IMR-90 (cell line): ENCODE results near the gene RIPOR2. TPM values are rescaled to one million over a fixed set of nuclear protein-coding genes. Genes with fewer than 3 reads are reported as not detected.

Experiments used
- ATAC-seq: fragments of 200-7000 bp; cut with Tn5 transposase; 2 replicates; pipeline ENCODE4 v1.9.1; 2020; ENCODE audit warnings: low read depth, mild to moderate bottlenecking, moderate library complexity
- BruUV-seq: library from RNA; stranded (reverse); fragments of 400-500 nt; replicated peaks from 2 replicates; lab custom pipeline; 2021; lab: Mats Ljungman, UMichigan
- CTCF ChIA-PET: fragments of 300-600 bp; formaldehyde crosslinking; extraction: SDS; loops from one replicate; lab custom pipeline; 2021; ENCODE audit warnings: antibody characterized with exemption; lab: Yijun Ruan, JAX
- POLR2A ChIA-PET: fragments of 300-600 bp; sonication (Branson Sonifier 250); formaldehyde crosslinking; loops from one replicate; lab custom pipeline; 2022; ENCODE audit warnings: antibody characterized with exemption; ENCODE audit not compliant: unreplicated experiment; lab: Charles Lee
- DNase-seq: peaks from one replicate; pipeline ENCODE4 v3.0.0; 2013
- H2AFZ ChIP-seq: replicated peaks from 2 replicates; pipeline ENCODE3; 2013; ENCODE audit warnings: low read length, mild to moderate bottlenecking; ENCODE audit not compliant: poor library complexity
- H2AK5ac ChIP-seq: 2 replicates; pipeline ENCODE4 v1.6.1; 2013; ENCODE audit warnings: low read depth, low read length, inconsistent platforms
- H2AK9ac ChIP-seq: replicated peaks from 2 replicates; pipeline ENCODE3; 2013; ENCODE audit warnings: mild to moderate bottlenecking, low read depth, low read length, moderate library complexity; ENCODE audit not compliant: poor library complexity
- H2BK120ac ChIP-seq: 2 replicates; pipeline ENCODE4 v1.6.1; 2013; ENCODE audit warnings: low read depth, low read length, inconsistent platforms
- H2BK15ac ChIP-seq: 3 replicates; pipeline ENCODE4 v1.6.1; 2013; ENCODE audit warnings: low read depth, low read length, inconsistent platforms
- H2BK20ac ChIP-seq: 2 replicates; pipeline ENCODE4 v1.6.1; 2013; ENCODE audit warnings: low read depth, mild to moderate bottlenecking, inconsistent platforms, low read length, moderate library complexity
- H2BK5ac ChIP-seq: 2 replicates; pipeline ENCODE4 v1.6.1; 2013; ENCODE audit warnings: mild to moderate bottlenecking, low read depth, low read length, inconsistent platforms; ENCODE audit not compliant: poor library complexity, severe bottlenecking
- H3K14ac ChIP-seq: replicated peaks from 2 replicates; pipeline ENCODE4 v1.6.1; 2013; ENCODE audit warnings: low read depth, low read length, inconsistent platforms
- H3K18ac ChIP-seq: 2 replicates; pipeline ENCODE4 v1.6.1; 2013; ENCODE audit warnings: low read depth, low read length, control low read depth
- H3K23ac ChIP-seq: 2 replicates; pipeline ENCODE4 v1.6.1; 2013; ENCODE audit warnings: low read depth, low read length, inconsistent platforms
- H3K27ac ChIP-seq: 2 replicates; pipeline ENCODE4 v1.5.1; 2013; ENCODE audit warnings: mild to moderate bottlenecking, control low read depth, low read length; ENCODE audit not compliant: insufficient read depth
- H3K27me3 ChIP-seq: 2 replicates; pipeline ENCODE4 v1.6.1; 2013; ENCODE audit warnings: low read length; ENCODE audit not compliant: control insufficient read depth, insufficient read depth
- H3K36me3 ChIP-seq: 2 replicates; pipeline ENCODE4 v1.6.1; 2013; ENCODE audit warnings: low read length, mixed read lengths; ENCODE audit not compliant: control insufficient read depth, insufficient read depth
- H3K4ac ChIP-seq: 2 replicates; pipeline ENCODE4 v1.6.1; 2013; ENCODE audit warnings: low read depth, low read length, inconsistent platforms
- H3K4me1 ChIP-seq: 2 replicates; pipeline ENCODE4 v1.6.1; 2013; ENCODE audit warnings: low read length, mixed read lengths; ENCODE audit not compliant: control insufficient read depth, insufficient read depth
- H3K4me2 ChIP-seq: 2 replicates; pipeline ENCODE4 v1.6.1; 2013; ENCODE audit warnings: low read depth, mild to moderate bottlenecking, control low read depth, low read length, moderate library complexity
- H3K4me3 ChIP-seq: 2 replicates; pipeline ENCODE4 v1.5.1; 2013; ENCODE audit warnings: low read depth, mild to moderate bottlenecking, control low read depth, low read length, moderate library complexity; ENCODE audit not compliant: insufficient read depth
- H3K56ac ChIP-seq: 2 replicates; pipeline ENCODE4 v1.6.1; 2013; ENCODE audit warnings: low read length, inconsistent platforms; ENCODE audit not compliant: insufficient read depth; ENCODE audit errors: extremely low read depth
- H3K79me1 ChIP-seq, 2 experiments: 2 replicates each; pipeline ENCODE4 v1.6.1; 2013; ENCODE audit warnings: low read length in 2 of 2, inconsistent platforms in 1 of 2, low read depth in 1 of 2
- H3K9ac ChIP-seq: 2 replicates; pipeline ENCODE4 v1.6.1; 2013; ENCODE audit warnings: low read depth, low read length, control low read depth
- H3K9me1 ChIP-seq: 2 replicates; pipeline ENCODE4 v1.6.1; 2013; ENCODE audit warnings: low read length, inconsistent platforms; ENCODE audit not compliant: insufficient read depth
- H3K9me3 ChIP-seq: 2 replicates; pipeline ENCODE4 v1.6.1; 2013; ENCODE audit warnings: low read length; ENCODE audit not compliant: control insufficient read depth, insufficient read depth
- H4K20me1 ChIP-seq: 2 replicates; pipeline ENCODE4 v1.6.1; 2013; ENCODE audit warnings: low read length, inconsistent platforms; ENCODE audit not compliant: insufficient read depth
- H4K5ac ChIP-seq: 2 replicates; pipeline ENCODE4 v1.6.1; 2013; ENCODE audit warnings: mild to moderate bottlenecking, low read depth, low read length, control low read depth
- H4K8ac ChIP-seq, 2 experiments: 2 replicates each; pipeline ENCODE4 v1.6.1; 2013; ENCODE audit warnings: low read depth in 2 of 2, low read length in 2 of 2, control low read depth in 1 of 2, inconsistent platforms in 1 of 2
- H4K91ac ChIP-seq: 2 replicates; pipeline ENCODE4 v1.6.1; 2013; ENCODE audit warnings: low read depth, low read length, inconsistent platforms; ENCODE audit not compliant: insufficient read depth
- BHLHE40 ChIP-seq: fragments of 150-350 bp; IDR thresholded peaks from 2 replicates; pipeline ENCODE4 v1.6.1; 2016; ENCODE audit warnings: mild to moderate bottlenecking, low read depth, low read length
- CEBPB ChIP-seq: IDR thresholded peaks from 2 replicates; pipeline ENCODE4 v1.6.1; 2012; ENCODE audit warnings: low read depth, low read length, improper control_type of control experiment
- CTCF ChIP-seq: conservative IDR thresholded peaks from 2 replicates; pipeline ENCODE4 v1.5.1; 2012; ENCODE audit warnings: mild to moderate bottlenecking, low read depth, low read length, improper control_type of control experiment
- ELK1 ChIP-seq: fragments of 150-350 bp; IDR thresholded peaks from 2 replicates; pipeline ENCODE4 v1.6.1; 2016; ENCODE audit warnings: low read depth, mild to moderate bottlenecking, low read length, moderate library complexity, borderline replicate concordance
- FOS ChIP-seq: fragments of 150-350 bp; IDR thresholded peaks from 2 replicates; pipeline ENCODE4 v1.6.1; 2016; ENCODE audit warnings: low read depth, low read length
- MAFK ChIP-seq: IDR thresholded peaks from 2 replicates; pipeline ENCODE4 v1.6.1; 2012; ENCODE audit warnings: low read depth, low read length, improper control_type of control experiment
- MAZ ChIP-seq: IDR thresholded peaks from 2 replicates; pipeline ENCODE4 v1.6.1; 2012; ENCODE audit warnings: low read depth, mild to moderate bottlenecking, low read length, improper control_type of control experiment, moderate library complexity, borderline replicate concordance
- MXI1 ChIP-seq: IDR thresholded peaks from 2 replicates; pipeline ENCODE4 v1.6.1; 2012; ENCODE audit warnings: low read depth, mild to moderate bottlenecking, low read length, moderate library complexity, borderline replicate concordance
- POLR2A ChIP-seq: IDR thresholded peaks from 2 replicates; pipeline ENCODE4 v1.6.1; 2012; ENCODE audit warnings: mild to moderate bottlenecking, low read depth, low read length
- RAD21 ChIP-seq: IDR thresholded peaks from 2 replicates; pipeline ENCODE4 v1.6.1; 2012; ENCODE audit warnings: low read length, improper control_type of control experiment
- RCOR1 ChIP-seq: IDR thresholded peaks from 2 replicates; pipeline ENCODE4 v1.6.1; 2012; ENCODE audit warnings: mild to moderate bottlenecking, low read length, improper control_type of control experiment; ENCODE audit not compliant: insufficient replicate concordance
- RFX5 ChIP-seq: IDR thresholded peaks from 2 replicates; pipeline ENCODE4 v1.8.0; 2012; ENCODE audit warnings: low read depth, mild to moderate bottlenecking, low read length, moderate library complexity
- SMC3 ChIP-seq: fragments of 150-350 bp; IDR thresholded peaks from 2 replicates; pipeline ENCODE4 v1.6.1; 2016; ENCODE audit warnings: low read depth, mild to moderate bottlenecking, antibody characterized with exemption, low read length, moderate library complexity
- WGBS, 2 experiments: methylation state at CpG; one replicate each; pipeline versions ENCODE4 v1.1.5 to v1.1.7; 2013; ENCODE audit warnings: missing lambda C conversion rate in 2 of 2; ENCODE audit not compliant: insufficient read length in 1 of 2; ENCODE audit errors: extremely low coverage in 2 of 2; 5-methylcytosine and 5-hydroxymethylcytosine counted together
- dilution Hi-C: fragments of 300-500 bp; cut with HindIII; formaldehyde crosslinking; loops from one replicate; pipeline ENCODE4 v1.14.3; 2018; ENCODE audit warnings: low sequenced_read_pairs; ENCODE audit not compliant: unreplicated experiment
- in situ Hi-C: fragments of 300-500 bp; cut with MboI; formaldehyde crosslinking; loops from 3 replicates; pipeline ENCODE4 v1.14.3; 2019; ENCODE audit warnings: low sequenced_read_pairs, inconsistent platforms, mixed read lengths
- intact Hi-C: fragments of 100-400 bp; cut with micrococcal nuclease; formaldehyde crosslinking; loops from 2 replicates; pipeline ENCODE4 v1.10.0; 2022
- polyA plus RNA-seq, 3 experiments: library from polyadenylated mRNA; depleted of rRNA; stranded (reverse); fragments of >200 nt; gene quantifications; 2 replicates each; pipeline ENCODE4 v1.2.3, GENCODE V29; 2012; ENCODE audit warnings: low replicate concordance in 1 of 3
- total RNA-seq: library from RNA; depleted of rRNA; stranded (reverse); fragments of >200 nt; gene quantifications from 2 replicates; pipeline ENCODE4 v1.2.3, GENCODE V29; 2012

Gene RIPOR2
- total and polyA plus RNA-seq, 2 of the 4 experiments (the other 2 are of a cell fraction) = 1.1 to 1.2 TPM

- Histone ChIP-seq H2AK5ac (no peak overlapping the region), H2AK9ac (no peak overlapping the region), H2AFZ (no peak overlapping the region), H3K4ac (no peak overlapping the region), H3K18ac (no peak overlapping the region), H3K27me3 (no peaks in the 10 kb centered on the region), H4K8ac (no peak overlapping the region), H2BK120ac (no peak overlapping the region), H2BK5ac (no peak overlapping the region), H3K4me2 (no peak overlapping the region), H3K9me3 (0 out of 2 replicates have a peak, but pooled peaks cover 1% of the 10 kb centered on the region), H3K9me1 (no peaks in the 10 kb centered on the region), H3K4me3 (no peak overlapping the region), H4K20me1 (no peaks in the 10 kb centered on the region), H3K4me1 (no peaks in the 10 kb centered on the region), H3K27ac (no peak overlapping the region), H3K9ac (no peak overlapping the region), H3K36me3 (no peaks in the 10 kb centered on the region), H2BK15ac (no peak overlapping the region), H3K79me1 (no peaks in the 10 kb centered on the region), H3K23ac (no peak overlapping the region), H4K5ac (no peak overlapping the region), H3K14ac (no peak overlapping the region), H3K56ac (no peak overlapping the region), H2BK20ac (no peak overlapping the region), H4K91ac (no peak overlapping the region)
- ChIA-PET POLR2A (no interaction called here), CTCF (no interaction called here)
- WGBS, 2 experiments = no CpG with 5 or more reads among the region's 1 CpG
- no TSS peak for BruUV-seq
- dilution Hi-C loops = no loop called here
- DNase-seq (no peak), ATAC-seq (no peak)
- intact Hi-C loops = no loop called here
- in situ Hi-C loops = no loop called here
- no peak for TF ChIP-seq FOS
- no peak for TF ChIP-seq POLR2A
- TF ChIP-seq ELK1 = no peak
- TF ChIP-seq RFX5 = no peak
- TF ChIP-seq CTCF = no peak
- no peak for TF ChIP-seq CEBPB
- no peak for TF ChIP-seq SMC3
- no peak for TF ChIP-seq RAD21
- TF ChIP-seq MAZ = no peak
- no peak for TF ChIP-seq MXI1
- TF ChIP-seq BHLHE40 = no peak
- no peak for TF ChIP-seq RCOR1
- no peak for TF ChIP-seq MAFK
These were observed 27.6 kb upstream of the RIPOR2 start for GRCh38 chr6:24963339-24963738.
